Esophagus muscularis mucosa (tissue), 4 donors: ENCODE data around the gene PSMB8.

Experiments
- EP300 ChIP-seq: sonication (generic); formaldehyde crosslinking; IDR thresholded peaks from one replicate; pipeline ENCODE4 v1.6.1; 2017; ENCODE audit warnings: antibody characterized with exemption
- POLR2A ChIP-seq: fragments of 450-650 bp; IDR thresholded peaks from one replicate; pipeline ENCODE4 v1.6.1; 2017; ENCODE audit warnings: antibody characterized with exemption, moderate library complexity, mild to moderate bottlenecking, low read depth
- POLR2AphosphoS5 ChIP-seq, 2 donors: sonication (generic); formaldehyde crosslinking; IDR thresholded peaks; one replicate each; pipeline ENCODE4 v1.6.1; 2017; ENCODE audit warnings: antibody characterized with exemption in 2 of 2
- TF ChIP-seq, protein P1 (sequence below), 3 experiments: fragments of 200-600 bp in 2 of 3; fragments of 450-650 bp in 1 of 3; sonication (generic) in 2 of 3; IDR thresholded peaks; one replicate each; pipeline ENCODE4 v1.5.1; 2017 to 2019; ENCODE audit warnings: antibody characterized with exemption in 3 of 3, mild to moderate bottlenecking in 2 of 3, moderate library complexity in 1 of 3

DNA sequence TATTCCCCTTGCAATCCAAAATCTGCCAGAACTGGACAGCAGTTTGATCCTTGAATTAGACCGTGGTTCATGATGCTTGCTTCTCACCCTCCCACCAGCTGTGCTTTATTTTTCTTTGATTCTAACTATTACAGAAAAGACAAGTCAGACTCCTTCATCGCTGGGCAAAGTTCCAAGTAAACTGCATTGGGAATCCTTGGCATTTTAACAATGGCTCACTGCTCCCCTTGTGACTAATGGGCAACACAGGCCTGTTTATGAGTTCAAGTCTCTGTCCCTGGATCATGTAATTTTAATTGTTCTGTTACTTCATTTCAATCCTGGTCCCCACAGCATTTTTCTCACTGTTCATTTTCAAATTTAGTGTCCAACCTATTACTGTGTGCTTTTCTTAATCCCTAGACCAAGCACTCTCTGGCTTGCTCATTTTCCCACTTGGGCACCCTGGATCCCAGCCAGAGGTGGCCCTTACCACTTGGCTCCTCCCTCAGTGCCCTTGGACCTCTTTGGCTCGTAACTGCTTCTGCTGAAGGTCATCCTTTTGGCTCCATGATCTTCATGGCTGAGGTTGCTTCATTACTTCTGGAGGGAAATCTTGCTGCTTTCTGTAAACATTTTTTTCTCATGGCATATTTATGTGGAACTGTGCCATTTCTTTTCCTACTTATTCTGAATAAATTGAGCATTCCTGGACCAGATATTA lies 43.0 kb upstream of the PSMB8 start:
- TF ChIP-seq, protein P1, sequence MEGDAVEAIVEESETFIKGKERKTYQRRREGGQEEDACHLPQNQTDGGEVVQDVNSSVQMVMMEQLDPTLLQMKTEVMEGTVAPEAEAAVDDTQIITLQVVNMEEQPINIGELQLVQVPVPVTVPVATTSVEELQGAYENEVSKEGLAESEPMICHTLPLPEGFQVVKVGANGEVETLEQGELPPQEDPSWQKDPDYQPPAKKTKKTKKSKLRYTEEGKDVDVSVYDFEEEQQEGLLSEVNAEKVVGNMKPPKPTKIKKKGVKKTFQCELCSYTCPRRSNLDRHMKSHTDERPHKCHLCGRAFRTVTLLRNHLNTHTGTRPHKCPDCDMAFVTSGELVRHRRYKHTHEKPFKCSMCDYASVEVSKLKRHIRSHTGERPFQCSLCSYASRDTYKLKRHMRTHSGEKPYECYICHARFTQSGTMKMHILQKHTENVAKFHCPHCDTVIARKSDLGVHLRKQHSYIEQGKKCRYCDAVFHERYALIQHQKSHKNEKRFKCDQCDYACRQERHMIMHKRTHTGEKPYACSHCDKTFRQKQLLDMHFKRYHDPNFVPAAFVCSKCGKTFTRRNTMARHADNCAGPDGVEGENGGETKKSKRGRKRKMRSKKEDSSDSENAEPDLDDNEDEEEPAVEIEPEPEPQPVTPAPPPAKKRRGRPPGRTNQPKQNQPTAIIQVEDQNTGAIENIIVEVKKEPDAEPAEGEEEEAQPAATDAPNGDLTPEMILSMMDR (IDR thresholded peaks at IDR 0.05) = no peak
- TF ChIP-seq EP300 (no peak), POLR2A (no peak), POLR2AphosphoS5 (IDR thresholded peaks at IDR 0.05) (no peak)
